Measurements from ENCODE around the gene BDKRB2. TPM values are rescaled to one million over a fixed set of nuclear protein-coding genes. Genes with fewer than 3 reads are reported as not detected.

BDKRB2 gene
- total and polyA plus RNA-seq, 10 donors = 0.02 to 0.57 (median 0.13) TPM; not detected in 3

DNA sequence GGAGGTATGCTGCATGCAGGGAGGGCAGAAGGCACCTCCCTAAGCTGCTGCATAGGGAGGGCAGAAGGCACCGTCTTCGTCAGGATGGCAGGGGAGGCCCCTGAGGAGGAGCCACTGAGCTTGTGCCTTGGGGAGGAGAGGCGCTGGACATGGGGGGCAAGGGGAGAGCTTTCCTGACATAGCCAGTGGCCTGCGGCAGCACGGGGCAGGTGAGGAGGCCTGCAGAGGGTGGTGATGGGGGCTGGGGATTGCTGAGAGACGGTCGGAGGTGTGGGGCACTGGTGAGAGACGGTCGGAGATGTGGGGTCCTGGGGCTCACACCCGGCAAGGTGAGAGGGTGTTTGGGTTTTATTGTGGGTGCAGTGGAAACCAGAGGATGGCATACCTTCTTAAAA is 10.4 kb upstream of the BDKRB2 start:
- DNase-seq = no peak
- TF ChIP-seq POLR2A (IDR thresholded peaks at IDR 0.05) = no peak
- TF ChIP-seq, protein P1, sequence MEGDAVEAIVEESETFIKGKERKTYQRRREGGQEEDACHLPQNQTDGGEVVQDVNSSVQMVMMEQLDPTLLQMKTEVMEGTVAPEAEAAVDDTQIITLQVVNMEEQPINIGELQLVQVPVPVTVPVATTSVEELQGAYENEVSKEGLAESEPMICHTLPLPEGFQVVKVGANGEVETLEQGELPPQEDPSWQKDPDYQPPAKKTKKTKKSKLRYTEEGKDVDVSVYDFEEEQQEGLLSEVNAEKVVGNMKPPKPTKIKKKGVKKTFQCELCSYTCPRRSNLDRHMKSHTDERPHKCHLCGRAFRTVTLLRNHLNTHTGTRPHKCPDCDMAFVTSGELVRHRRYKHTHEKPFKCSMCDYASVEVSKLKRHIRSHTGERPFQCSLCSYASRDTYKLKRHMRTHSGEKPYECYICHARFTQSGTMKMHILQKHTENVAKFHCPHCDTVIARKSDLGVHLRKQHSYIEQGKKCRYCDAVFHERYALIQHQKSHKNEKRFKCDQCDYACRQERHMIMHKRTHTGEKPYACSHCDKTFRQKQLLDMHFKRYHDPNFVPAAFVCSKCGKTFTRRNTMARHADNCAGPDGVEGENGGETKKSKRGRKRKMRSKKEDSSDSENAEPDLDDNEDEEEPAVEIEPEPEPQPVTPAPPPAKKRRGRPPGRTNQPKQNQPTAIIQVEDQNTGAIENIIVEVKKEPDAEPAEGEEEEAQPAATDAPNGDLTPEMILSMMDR (IDR thresholded peaks at IDR 0.05 in 8 of 11, conservative IDR thresholded peaks at IDR 0.05 in 3 of 11) = no peak
- no peak for TF ChIP-seq POLR2AphosphoS5 (IDR thresholded peaks at IDR 0.05)
- Histone ChIP-seq H3K27ac (no peak overlapping the region), H3K27me3 (replicated peaks in 1 of 7) (peaks cover 0 to 46% (median 0%) of the 10 kb centered on the region in 7 donors), H3K4me1 (peaks cover 0 to 14% (median 9%) of the 10 kb centered on the region in 6 donors), H3K9me3 (no peaks in the 10 kb centered on the region), H3K4me3 (no peak overlapping the region), H3K36me3 (no peaks in the 10 kb centered on the region)
- 80 to 93% (median 88%) methylated on average over 9 to 10 of the region's 10 CpGs for WGBS, 5 donors
- intact Hi-C loops (cut with DNase I; ENCODE audit: low total_unique reads) = no loop called here

DNA sequence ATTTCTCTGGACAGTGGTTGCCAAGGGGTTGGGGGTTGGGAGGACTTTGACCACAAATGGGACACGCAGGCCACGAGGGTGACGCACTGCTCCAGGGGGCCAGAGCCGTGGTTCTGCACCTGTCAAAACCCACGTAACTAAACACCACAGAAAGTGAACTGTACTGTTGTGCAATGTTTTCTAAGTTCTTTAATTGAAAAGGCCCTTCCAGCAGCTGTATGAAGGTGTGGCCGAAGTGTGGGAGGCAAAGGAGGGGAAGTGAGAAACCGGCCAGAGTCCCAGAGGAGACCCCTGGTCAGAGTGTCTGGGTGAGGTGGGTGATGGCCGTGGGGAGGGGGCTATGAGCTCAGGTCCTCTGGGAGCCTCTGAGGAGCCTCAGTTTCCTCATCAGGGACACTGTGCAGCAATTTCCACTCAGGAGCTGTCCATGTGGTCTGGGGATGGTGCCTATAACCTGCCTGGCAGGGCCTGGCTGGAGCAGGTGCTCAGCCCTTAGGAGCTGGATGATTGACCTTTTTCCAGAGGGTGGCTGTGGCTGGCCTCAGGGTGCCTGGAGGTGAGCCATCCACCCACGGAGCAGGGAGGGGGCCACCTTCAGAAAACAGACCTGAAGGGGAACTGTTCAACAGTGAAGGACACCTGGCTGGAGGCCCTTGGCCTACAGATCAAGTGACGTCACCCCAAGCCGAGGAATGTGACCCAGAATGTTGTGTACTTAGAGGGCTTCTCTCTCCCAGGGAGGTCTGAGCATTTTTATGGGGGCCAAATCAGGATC is 9.8 kb upstream of the BDKRB2 start:
- TF ChIP-seq, protein P1 (IDR thresholded peaks at IDR 0.05 in 8 of 11, conservative IDR thresholded peaks at IDR 0.05 in 3 of 11) = no peak
- TF ChIP-seq POLR2A (IDR thresholded peaks at IDR 0.05) (no peak), POLR2AphosphoS5 (IDR thresholded peaks at IDR 0.05) (no peak)
- intact Hi-C loops (cut with DNase I; ENCODE audit: low total_unique reads) = no loop called here
- no peak for DNase-seq
- H3K4me3 ChIP-seq = no peak overlapping the region
- no peaks in the 10 kb centered on the region for H3K36me3 ChIP-seq
- no peaks in the 10 kb centered on the region for H3K9me3 ChIP-seq
- peaks cover 0 to 14% (median 9%) of the 10 kb centered on the region in 6 donors for H3K4me1 ChIP-seq
- 52 to 64% (median 58%) methylated on average over 10 to 11 of the region's 11 CpGs for WGBS, 5 donors
- H3K27ac ChIP-seq = no peak overlapping the region
- H3K27me3 ChIP-seq (replicated peaks in 1 of 7) = peaks cover 0 to 46% (median 0%) of the 10 kb centered on the region in 7 donors

DNA sequence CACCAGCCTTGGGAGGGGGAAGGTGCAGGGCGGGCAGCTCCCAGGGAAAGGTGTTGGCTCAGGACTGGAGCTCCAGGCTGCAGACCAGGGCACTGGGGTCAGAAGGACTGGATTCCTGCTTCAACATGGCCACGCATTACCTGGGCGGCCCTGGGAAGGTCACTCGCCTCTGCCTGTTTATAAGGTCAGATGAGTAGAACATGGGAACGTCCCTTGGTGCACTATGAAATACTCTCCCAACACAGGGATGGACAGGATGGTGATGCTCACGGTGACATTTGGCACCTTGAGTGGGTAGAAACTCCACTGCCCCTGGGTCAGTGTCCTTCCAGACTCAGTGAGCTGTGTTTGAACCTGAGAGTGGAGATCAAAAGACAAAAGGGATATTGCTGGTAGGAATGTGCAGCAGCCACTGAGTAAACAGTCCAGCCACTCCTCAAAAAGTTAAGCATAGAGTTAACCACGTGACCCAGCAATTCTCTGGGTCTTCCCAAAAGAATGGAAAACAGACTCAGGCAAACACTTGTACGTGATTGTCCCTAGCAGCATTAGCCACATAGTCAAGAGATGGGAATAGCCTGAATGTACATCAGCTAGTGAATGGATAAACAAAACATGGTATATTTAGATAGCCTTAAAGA is 9.1 kb upstream of the BDKRB2 start:
- no peaks in the 10 kb centered on the region for H3K36me3 ChIP-seq
- peaks cover 0 to 39% (median 0%) of the 10 kb centered on the region in 7 donors for H3K27me3 ChIP-seq (replicated peaks in 1 of 7)
- 78 to 91% (median 83%) methylated on average over 4 to 8 of the region's 8 CpGs for WGBS, 5 donors
- no peak for TF ChIP-seq POLR2AphosphoS5 (IDR thresholded peaks at IDR 0.05)
- TF ChIP-seq, protein P1 (IDR thresholded peaks at IDR 0.05 in 8 of 11, conservative IDR thresholded peaks at IDR 0.05 in 3 of 11) = no peak
- DNase-seq = no peak
- no peaks in the 10 kb centered on the region for H3K9me3 ChIP-seq
- H3K27ac ChIP-seq = no peak overlapping the region
- H3K4me1 ChIP-seq = peaks cover 0 to 14% (median 9%) of the 10 kb centered on the region in 6 donors
- intact Hi-C loops (cut with DNase I; ENCODE audit: low total_unique reads) = no loop called here
- no peak overlapping the region for H3K4me3 ChIP-seq

All from spleen (tissue), 11 donors.